ENCODE results near the gene NINJ1.

- TF ChIP-seq, protein P1, sequence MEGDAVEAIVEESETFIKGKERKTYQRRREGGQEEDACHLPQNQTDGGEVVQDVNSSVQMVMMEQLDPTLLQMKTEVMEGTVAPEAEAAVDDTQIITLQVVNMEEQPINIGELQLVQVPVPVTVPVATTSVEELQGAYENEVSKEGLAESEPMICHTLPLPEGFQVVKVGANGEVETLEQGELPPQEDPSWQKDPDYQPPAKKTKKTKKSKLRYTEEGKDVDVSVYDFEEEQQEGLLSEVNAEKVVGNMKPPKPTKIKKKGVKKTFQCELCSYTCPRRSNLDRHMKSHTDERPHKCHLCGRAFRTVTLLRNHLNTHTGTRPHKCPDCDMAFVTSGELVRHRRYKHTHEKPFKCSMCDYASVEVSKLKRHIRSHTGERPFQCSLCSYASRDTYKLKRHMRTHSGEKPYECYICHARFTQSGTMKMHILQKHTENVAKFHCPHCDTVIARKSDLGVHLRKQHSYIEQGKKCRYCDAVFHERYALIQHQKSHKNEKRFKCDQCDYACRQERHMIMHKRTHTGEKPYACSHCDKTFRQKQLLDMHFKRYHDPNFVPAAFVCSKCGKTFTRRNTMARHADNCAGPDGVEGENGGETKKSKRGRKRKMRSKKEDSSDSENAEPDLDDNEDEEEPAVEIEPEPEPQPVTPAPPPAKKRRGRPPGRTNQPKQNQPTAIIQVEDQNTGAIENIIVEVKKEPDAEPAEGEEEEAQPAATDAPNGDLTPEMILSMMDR (IDR thresholded peaks at IDR 0.05): no peak
- TF ChIP-seq REST (IDR thresholded peaks at IDR 0.05; ENCODE audit: insufficient read depth in 1 of 2, low read depth in 2 of 2, low read length in 1 of 2) (no peak), POLR2AphosphoS5 (IDR thresholded peaks at IDR 0.05; ENCODE audit: low read depth, low read length) (no peak), TCF7L2 (IDR thresholded peaks at IDR 0.05; ENCODE audit: low read depth, low read length) (no peak)
Observed at GRCh38 chr9:93093877-93094657, 40.0 kb downstream of the NINJ1 start.
